ENCODE measurements around the gene WSCD2.
"Not testable (repeated sequence)": the region's sequence is repeated elsewhere in the genome, so short reads cannot be mapped to it uniquely, and the experiment has no call there.

WSCD2 gene

DNA sequence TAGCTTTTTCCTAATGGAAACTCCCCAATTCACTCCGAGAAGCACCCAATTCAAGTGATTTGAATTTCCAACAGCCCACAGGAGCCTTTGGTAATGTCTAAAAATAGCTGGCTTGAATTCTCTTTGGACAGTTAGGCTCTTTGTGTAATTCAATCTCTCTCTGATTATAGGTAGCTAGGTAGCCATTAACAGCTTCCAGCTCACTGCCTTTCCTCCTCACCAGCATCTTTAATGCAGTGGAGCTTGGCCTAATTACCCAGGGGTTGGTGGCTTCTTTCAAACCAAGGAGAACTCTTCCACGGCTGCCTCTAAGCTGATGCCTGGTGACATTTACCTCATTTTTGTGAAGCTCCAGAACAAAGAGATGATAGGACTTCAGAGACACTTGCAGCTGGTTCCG is 86.4 kb downstream of the WSCD2 start:
- no peaks in the 10 kb centered on the region for H3K9me3 Mint-ChIP-seq
- no peaks in the 10 kb centered on the region for H3K4me1 Mint-ChIP-seq
- no peak overlapping the region for H3K27ac Mint-ChIP-seq
- TF ChIP-seq, protein P1, sequence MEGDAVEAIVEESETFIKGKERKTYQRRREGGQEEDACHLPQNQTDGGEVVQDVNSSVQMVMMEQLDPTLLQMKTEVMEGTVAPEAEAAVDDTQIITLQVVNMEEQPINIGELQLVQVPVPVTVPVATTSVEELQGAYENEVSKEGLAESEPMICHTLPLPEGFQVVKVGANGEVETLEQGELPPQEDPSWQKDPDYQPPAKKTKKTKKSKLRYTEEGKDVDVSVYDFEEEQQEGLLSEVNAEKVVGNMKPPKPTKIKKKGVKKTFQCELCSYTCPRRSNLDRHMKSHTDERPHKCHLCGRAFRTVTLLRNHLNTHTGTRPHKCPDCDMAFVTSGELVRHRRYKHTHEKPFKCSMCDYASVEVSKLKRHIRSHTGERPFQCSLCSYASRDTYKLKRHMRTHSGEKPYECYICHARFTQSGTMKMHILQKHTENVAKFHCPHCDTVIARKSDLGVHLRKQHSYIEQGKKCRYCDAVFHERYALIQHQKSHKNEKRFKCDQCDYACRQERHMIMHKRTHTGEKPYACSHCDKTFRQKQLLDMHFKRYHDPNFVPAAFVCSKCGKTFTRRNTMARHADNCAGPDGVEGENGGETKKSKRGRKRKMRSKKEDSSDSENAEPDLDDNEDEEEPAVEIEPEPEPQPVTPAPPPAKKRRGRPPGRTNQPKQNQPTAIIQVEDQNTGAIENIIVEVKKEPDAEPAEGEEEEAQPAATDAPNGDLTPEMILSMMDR (IDR thresholded peaks at IDR 0.05; ENCODE audit: unreplicated experiment in 3 of 3): no peak
- peaks cover 6% of the 10 kb centered on the region for H3K27me3 Mint-ChIP-seq (ENCODE audit: low read depth)
- H3K36me3 Mint-ChIP-seq (ENCODE audit: low read depth): no peaks in the 10 kb centered on the region
- H3K4me3 Mint-ChIP-seq: no peak overlapping the region

DNA sequence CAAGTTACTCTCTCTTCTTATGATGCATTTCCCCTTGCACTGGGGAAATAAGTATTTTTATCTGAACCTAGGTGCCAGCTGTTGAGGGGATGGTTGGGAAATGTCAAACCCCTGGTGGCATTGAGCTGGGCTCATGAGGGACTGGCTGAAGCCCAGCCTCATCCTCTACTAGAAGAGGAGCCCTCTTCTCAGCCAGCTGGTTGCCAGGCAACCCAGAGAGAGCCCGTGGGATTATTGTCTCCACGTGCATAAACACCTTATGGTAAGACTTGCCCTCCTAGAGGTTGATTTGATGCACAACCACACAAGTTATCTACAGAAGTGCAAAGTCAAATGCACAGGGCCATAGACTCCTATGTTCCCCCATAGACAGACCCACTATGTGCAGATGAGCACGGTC is 89.8 kb downstream of the WSCD2 start:
- no peak overlapping the region for H3K4me3 Mint-ChIP-seq
- no peaks in the 10 kb centered on the region for H3K9me3 Mint-ChIP-seq
- no peaks in the 10 kb centered on the region for H3K27me3 Mint-ChIP-seq (ENCODE audit: low read depth)
- H3K4me1 Mint-ChIP-seq: no peaks in the 10 kb centered on the region
- H3K36me3 Mint-ChIP-seq (ENCODE audit: low read depth): no peaks in the 10 kb centered on the region
- H3K27ac Mint-ChIP-seq: no peak overlapping the region
- TF ChIP-seq, protein P1 (IDR thresholded peaks at IDR 0.05; ENCODE audit: unreplicated experiment in 3 of 3): no peak

- H3K4me3 Mint-ChIP-seq; H3K36me3 Mint-ChIP-seq (ENCODE audit: low read depth); H3K9me3 Mint-ChIP-seq; H3K4me1 Mint-ChIP-seq; H3K27ac Mint-ChIP-seq: not testable (repeated sequence)
- H3K27me3 Mint-ChIP-seq (ENCODE audit: low read depth): peaks cover 12% of the 10 kb centered on the region
Observed at GRCh38 chr12:108225101-108225500, 96.0 kb downstream of the WSCD2 start.

GRCh38 chr12:108226866-108227265 is 97.8 kb downstream of the WSCD2 start:
- Mint-ChIP-seq H3K9me3 (no peaks in the 10 kb centered on the region), H3K36me3 (ENCODE audit: low read depth) (no peaks in the 10 kb centered on the region), H3K27me3 (ENCODE audit: low read depth) (peaks cover 15% of the 10 kb centered on the region), H3K4me3 (no peak overlapping the region), H3K27ac (no peak overlapping the region), H3K4me1 (no peaks in the 10 kb centered on the region)
- TF ChIP-seq, protein P1 (IDR thresholded peaks at IDR 0.05; ENCODE audit: unreplicated experiment in 3 of 3): no peak

DNA sequence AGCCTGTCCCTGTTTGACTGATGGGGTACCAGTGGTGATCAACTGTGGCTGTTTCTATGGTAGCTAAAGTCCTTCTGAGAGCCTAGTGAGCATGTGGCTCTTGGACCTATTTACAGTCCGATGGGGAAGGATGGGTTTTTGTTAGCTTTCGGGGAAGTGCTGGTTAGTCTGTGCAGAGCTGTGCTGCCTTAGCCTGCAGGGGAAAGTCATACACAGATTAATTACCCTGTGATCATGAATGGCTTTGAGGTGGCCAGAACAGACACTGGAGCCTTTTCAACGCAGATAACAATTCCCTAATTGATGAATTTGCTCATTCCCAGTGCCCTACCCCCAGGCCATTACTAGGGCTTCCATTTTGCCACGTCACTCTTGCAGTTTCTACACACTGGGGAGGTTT is 99.7 kb downstream of the WSCD2 start:
- Mint-ChIP-seq H3K36me3 (ENCODE audit: low read depth) (no peaks in the 10 kb centered on the region), H3K4me1 (no peaks in the 10 kb centered on the region), H3K27ac (no peak overlapping the region), H3K27me3 (ENCODE audit: low read depth) (peaks cover 16% of the 10 kb centered on the region), H3K9me3 (no peaks in the 10 kb centered on the region), H3K4me3 (no peak overlapping the region)
- TF ChIP-seq, protein P1 (IDR thresholded peaks at IDR 0.05; ENCODE audit: unreplicated experiment in 3 of 3): no peak

DNA sequence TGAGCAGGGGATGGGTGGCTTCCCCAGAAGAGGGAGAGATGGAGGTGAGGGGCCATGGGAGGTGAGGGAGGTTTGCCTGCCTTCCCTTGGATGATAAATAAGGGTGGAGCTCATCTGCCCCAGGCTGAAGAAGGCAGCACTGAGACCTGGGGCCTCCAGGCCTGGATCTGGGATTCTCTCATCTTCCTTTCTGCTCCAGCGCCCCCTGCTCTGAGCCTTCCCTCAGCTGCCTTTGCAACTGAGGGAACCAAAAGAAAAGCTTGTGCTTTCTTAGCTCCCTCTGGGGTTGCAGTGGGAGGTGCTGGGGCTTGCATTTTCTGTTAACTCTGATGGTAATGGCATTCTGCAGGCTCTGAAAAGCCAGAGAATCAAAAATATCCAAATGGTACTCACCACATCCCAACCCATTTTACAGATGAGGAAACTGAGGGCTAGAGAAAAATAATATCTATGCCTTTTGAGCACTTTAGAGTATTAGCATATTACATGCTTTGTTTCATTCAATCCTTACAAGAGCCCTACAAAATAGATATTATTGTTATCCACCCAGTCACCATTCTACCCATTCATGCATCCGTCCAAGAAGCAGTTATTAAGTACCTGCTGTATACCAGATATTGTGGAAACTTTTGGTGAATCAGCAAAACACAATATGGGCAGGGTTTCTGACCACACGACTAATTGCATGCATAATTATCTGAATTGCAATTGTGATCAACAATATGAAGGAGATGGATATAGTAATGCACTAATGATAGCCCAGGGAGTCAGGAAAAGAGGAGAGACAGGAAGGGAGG is 102.2 kb downstream of the WSCD2 start:
- Mint-ChIP-seq H3K36me3 (ENCODE audit: low read depth) (no peaks in the 10 kb centered on the region), H3K27me3 (ENCODE audit: low read depth) (peaks cover 23% of the 10 kb centered on the region), H3K4me1 (no peaks in the 10 kb centered on the region), H3K9me3 (no peaks in the 10 kb centered on the region), H3K4me3 (no peak overlapping the region), H3K27ac (no peak overlapping the region)
- TF ChIP-seq, protein P1 (IDR thresholded peaks at IDR 0.05; ENCODE audit: unreplicated experiment in 3 of 3): no peak
